Naive B cell (primary cell): ENCODE measurements around the gene MPPED1. TPM values are rescaled to one million over a fixed set of nuclear protein-coding genes. Genes with fewer than 3 reads are reported as not detected.
A peak's percentile ranks its signal among the peaks of the same experiment; 100 is the strongest.

Experiments used
- ATAC-seq, 2 donors: fragments of 150-1000 bp; cut with Tn5 transposase; 2 replicates each; pipeline ENCODE4 v1.10.0; 2021; ENCODE audit warnings: low read depth in 2 of 2, mild to moderate bottlenecking in 2 of 2, moderate library complexity in 2 of 2
- DNase-seq: peaks from one replicate; pipeline ENCODE4 v3.0.0; 2022
- H3K27ac Mint-ChIP-seq, 6 donors: one replicate each; pipeline ENCODE4 v1.8.0; 2020 to 2022; ENCODE audit warnings: mild to moderate bottlenecking in 6 of 6, mixed read lengths in 6 of 6, moderate library complexity in 5 of 6, inconsistent platforms in 2 of 6
- H3K27me3 Mint-ChIP-seq, 3 donors: one replicate each; pipeline ENCODE4 v1.8.0; 2021 to 2022; ENCODE audit warnings: mixed read lengths in 3 of 3, mild to moderate bottlenecking in 1 of 3
- H3K36me3 Mint-ChIP-seq, 2 donors: one replicate each; pipeline ENCODE4 v1.8.0; 2020 to 2022; ENCODE audit warnings: mixed read lengths in 2 of 2, inconsistent platforms in 1 of 2, mild to moderate bottlenecking in 1 of 2
- H3K4me1 Mint-ChIP-seq, 3 donors: one replicate each; pipeline ENCODE4 v1.8.0; 2020 to 2022; ENCODE audit warnings: mixed read lengths in 3 of 3, inconsistent platforms in 1 of 3, mild to moderate bottlenecking in 1 of 3, moderate library complexity in 1 of 3
- H3K4me3 Mint-ChIP-seq, 8 donors: one replicate each; pipeline ENCODE4 v1.8.0; 2020 to 2022; ENCODE audit warnings: mild to moderate bottlenecking in 8 of 8, mixed read lengths in 8 of 8, moderate library complexity in 8 of 8, inconsistent platforms in 2 of 8
- H3K9me3 Mint-ChIP-seq, 7 donors: one replicate each; pipeline ENCODE4 v1.8.0; 2020 to 2022; ENCODE audit warnings: mixed read lengths in 7 of 7, mild to moderate bottlenecking in 5 of 7, inconsistent platforms in 2 of 7, moderate library complexity in 1 of 7
- polyA plus RNA-seq, 6 donors: library from polyadenylated mRNA; unstranded; fragments of 300-500 nt; fragmentation: Illumina TruSeq; gene quantifications; one replicate each; pipeline ENCODE4 v1.2.3, GENCODE V29; 2021; ENCODE audit warnings: low read depth in 6 of 6

Gene MPPED1
- polyA plus RNA-seq, 6 donors from 2014 or later, result not detected

DNA sequence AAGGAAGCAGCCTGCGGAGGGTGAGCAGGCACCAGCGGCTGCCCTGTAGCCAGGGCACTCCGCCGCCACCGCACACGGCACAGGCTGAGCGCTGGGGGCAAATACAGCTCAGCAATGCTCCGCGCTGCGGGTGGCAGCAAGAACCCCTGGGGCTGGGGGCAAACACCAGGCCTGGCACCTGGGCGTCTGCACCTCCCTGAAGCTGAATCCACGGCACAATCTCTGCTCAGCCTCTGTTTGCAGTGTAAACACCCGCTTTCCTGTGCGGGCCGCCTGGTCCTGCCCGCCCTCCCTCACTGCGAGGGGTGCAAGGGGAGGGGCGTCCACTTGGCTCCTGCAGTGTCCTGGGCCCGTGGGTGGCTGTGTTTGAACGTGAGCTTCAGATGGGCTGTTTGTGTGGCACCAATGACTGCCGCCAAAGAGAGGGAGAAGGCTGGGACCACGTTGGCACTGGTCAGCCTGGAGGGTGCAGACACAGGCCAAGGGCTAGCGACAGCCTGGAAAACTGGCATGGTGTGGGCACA is 14.8 kb upstream of the MPPED1 start:
- H3K4me3 Mint-ChIP-seq, result no peak overlapping the region
- peak overlapping the region in 1 of 6 donors; percentile 76 for H3K27ac Mint-ChIP-seq
- H3K9me3 Mint-ChIP-seq, result peaks cover 0 to 5% (median 2%) of the 10 kb centered on the region in 7 donors
- ATAC-seq (no peak), DNase-seq (no peak)
- H3K36me3 Mint-ChIP-seq, result no peaks in the 10 kb centered on the region
- no peaks in the 10 kb centered on the region for H3K4me1 Mint-ChIP-seq
- peaks cover 14 to 47% (median 44%) of the 10 kb centered on the region in 3 donors for H3K27me3 Mint-ChIP-seq

DNA sequence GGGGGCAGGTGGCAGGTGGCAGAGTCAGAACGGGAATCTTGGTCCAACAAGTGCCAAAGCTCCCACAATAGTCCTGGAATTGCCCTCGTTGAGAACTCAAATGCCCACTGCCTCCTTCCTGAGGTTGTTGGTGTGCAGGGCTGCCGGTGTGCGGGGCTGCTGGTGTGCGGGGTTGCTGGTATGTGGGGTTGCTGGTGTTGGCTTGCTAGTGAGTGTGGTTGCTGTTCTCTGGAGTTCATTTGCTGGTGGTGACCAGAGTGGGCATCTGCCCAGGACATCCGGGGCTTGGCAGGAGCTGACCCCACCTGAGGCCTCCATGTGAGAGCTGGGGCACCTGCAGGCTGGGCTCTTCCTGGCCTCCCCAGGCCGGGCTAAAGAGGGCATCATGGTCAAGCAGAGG is 14.0 kb upstream of the MPPED1 start:
- peaks cover 18 to 52% (median 49%) of the 10 kb centered on the region in 3 donors for H3K27me3 Mint-ChIP-seq
- no peaks in the 10 kb centered on the region for H3K36me3 Mint-ChIP-seq
- peaks cover 0 to 8% (median 5%) of the 10 kb centered on the region in 7 donors for H3K9me3 Mint-ChIP-seq
- no peak overlapping the region for H3K4me3 Mint-ChIP-seq
- H3K27ac Mint-ChIP-seq, result peak overlapping the region in 1 of 6 donors; percentile 90
- no peaks in the 10 kb centered on the region for H3K4me1 Mint-ChIP-seq
- DNase-seq (no peak), ATAC-seq (no peak)

DNA sequence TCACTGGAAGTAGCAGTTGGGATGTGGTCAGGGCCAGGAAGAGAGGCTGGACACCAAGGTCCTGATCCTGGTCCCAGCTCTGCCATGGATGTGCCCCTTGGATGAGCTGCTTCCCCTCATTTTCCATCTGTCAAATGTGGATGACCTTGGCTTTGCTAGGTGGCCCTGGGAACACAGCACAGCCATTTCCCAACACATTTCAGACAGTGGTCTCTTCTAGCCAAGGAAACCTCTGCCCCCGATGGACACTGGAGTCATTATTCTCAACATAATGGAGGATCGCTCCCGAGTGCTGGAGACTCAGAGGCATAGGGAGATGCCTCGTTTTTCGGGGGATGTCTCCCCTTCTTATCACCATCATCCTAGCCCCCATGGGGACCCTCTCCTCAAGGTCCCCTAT is 13.6 kb upstream of the MPPED1 start:
- no peak for ATAC-seq
- H3K9me3 Mint-ChIP-seq, result peaks cover 0 to 8% (median 5%) of the 10 kb centered on the region in 7 donors
- H3K27me3 Mint-ChIP-seq, result peaks cover 21 to 54% (median 48%) of the 10 kb centered on the region in 3 donors
- no peaks in the 10 kb centered on the region for H3K36me3 Mint-ChIP-seq
- H3K4me1 Mint-ChIP-seq, result no peaks in the 10 kb centered on the region
- no peak for DNase-seq
- peak overlapping the region in 1 of 8 donors; percentile 6 for H3K4me3 Mint-ChIP-seq
- no peak overlapping the region for H3K27ac Mint-ChIP-seq

DNA sequence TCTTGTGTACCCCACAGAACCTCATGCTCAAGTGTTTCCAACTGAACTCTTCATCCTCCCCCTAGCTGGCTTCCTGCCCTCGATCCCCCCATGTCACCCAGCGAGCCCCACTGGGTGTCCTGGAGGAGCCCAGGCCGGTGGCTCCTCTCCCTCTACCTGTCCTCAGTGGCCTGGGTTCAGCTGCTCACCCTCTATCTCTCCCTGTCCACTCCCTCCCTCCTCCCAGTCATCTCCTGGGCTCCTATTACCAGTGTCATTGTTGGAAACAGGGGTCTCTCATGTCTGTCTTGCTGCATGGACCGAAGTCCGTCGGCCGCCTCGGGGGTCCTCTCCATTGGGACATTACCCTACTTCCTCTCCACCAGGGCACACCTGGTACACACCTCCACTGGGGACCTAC is 12.9 kb upstream of the MPPED1 start:
- no peak overlapping the region for H3K27ac Mint-ChIP-seq
- no peak overlapping the region for H3K4me3 Mint-ChIP-seq
- H3K4me1 Mint-ChIP-seq, result no peaks in the 10 kb centered on the region
- ATAC-seq (no peak), DNase-seq (no peak)
- peaks cover 21 to 60% (median 54%) of the 10 kb centered on the region in 3 donors for H3K27me3 Mint-ChIP-seq
- H3K9me3 Mint-ChIP-seq, result peaks cover 0 to 8% (median 3%) of the 10 kb centered on the region in 7 donors
- no peaks in the 10 kb centered on the region for H3K36me3 Mint-ChIP-seq

DNA sequence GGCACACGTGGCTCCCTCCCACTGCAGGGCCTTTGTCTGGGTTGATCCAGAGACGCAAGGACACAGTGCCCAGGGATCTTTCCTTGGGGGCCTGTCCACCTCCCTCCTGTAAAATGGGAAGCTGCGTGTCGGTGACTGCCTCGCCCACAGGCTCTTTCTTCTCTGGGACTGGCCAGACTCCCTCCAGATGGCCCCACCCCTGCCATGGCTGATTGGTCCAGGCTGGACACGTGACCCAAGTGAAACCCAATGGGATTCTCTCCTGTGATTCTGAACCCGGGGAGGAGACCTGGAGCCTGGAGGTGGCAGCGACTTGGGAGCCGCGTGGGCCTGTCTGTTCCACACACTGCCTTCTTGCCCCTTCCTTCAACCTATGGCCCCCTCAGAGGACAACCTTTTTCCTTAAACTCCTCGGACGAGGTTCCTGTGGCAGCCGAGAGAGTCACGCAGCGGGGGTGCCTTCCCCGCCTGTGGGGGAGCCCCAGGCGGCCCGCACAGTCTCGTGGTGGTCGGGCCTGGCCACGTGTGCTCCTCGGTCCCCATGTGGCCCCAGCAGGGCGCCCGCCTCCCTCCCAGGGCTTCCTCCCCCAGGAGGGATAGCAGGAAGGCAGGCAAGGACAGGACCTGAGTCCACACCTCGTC is 12.4 kb upstream of the MPPED1 start:
- DNase-seq, result no peak
- H3K27me3 Mint-ChIP-seq, result peaks cover 21 to 66% (median 59%) of the 10 kb centered on the region in 3 donors
- no peak overlapping the region for H3K4me3 Mint-ChIP-seq
- H3K4me1 Mint-ChIP-seq, result peaks cover 0 to 3% (median 0%) of the 10 kb centered on the region in 3 donors
- peaks cover 0 to 8% (median 2%) of the 10 kb centered on the region in 7 donors for H3K9me3 Mint-ChIP-seq
- H3K36me3 Mint-ChIP-seq, result no peaks in the 10 kb centered on the region
- no peak for ATAC-seq
- peak overlapping the region in 1 of 6 donors; percentile 70 for H3K27ac Mint-ChIP-seq

DNA sequence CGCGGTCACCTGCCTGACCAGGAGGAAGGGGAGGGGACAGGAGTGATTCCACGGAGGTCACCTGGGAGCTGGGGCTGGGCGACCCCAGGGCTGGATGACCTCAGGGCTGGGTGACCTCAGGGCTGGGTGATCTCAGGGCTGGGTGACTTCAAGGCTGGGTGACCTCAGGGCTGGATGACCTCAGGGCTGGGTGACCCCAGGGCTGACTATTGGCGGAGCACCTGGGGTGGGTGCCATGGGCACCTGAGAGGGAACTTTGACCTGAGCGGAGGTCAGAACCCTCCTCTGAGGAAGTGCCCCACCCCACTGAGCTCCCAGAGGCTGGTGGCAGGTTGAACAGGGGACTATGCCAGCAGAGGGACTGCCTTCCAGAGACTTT is 11.8 kb upstream of the MPPED1 start:
- DNase-seq (no peak), ATAC-seq (no peak)
- peaks cover 0 to 8% (median 2%) of the 10 kb centered on the region in 7 donors for H3K9me3 Mint-ChIP-seq
- peaks cover 0 to 3% (median 0%) of the 10 kb centered on the region in 3 donors for H3K4me1 Mint-ChIP-seq
- peak overlapping the region in 1 of 6 donors; percentile 34 for H3K27ac Mint-ChIP-seq
- no peaks in the 10 kb centered on the region for H3K36me3 Mint-ChIP-seq
- H3K4me3 Mint-ChIP-seq, result no peak overlapping the region
- H3K27me3 Mint-ChIP-seq, result peaks cover 21 to 68% (median 61%) of the 10 kb centered on the region in 3 donors

DNA sequence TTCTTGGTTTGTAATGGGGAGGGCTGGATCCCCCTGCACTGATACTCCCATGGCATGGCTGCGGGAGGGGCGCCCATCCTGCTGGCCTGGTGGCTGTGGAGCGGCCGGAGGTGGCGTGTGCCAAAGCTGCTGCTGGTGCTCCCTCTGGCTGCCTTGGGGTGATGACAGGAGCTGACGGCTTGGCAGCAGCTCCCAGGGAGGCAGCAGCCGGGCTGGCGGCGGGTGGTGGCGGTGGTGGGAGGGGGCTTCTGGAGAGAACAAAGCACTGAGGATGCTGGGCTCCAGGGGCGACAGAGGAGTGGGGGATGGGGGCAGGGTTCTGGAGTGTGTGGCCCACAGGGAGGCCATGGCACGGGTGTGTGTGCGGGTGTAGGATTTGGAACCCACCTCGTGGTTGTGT is 11.4 kb upstream of the MPPED1 start:
- Mint-ChIP-seq H3K4me1 (peaks cover 0 to 3% (median 0%) of the 10 kb centered on the region in 3 donors), H3K27ac (no peak overlapping the region), H3K9me3 (peaks cover 0 to 8% (median 2%) of the 10 kb centered on the region in 7 donors), H3K4me3 (no peak overlapping the region), H3K27me3 (peaks cover 21 to 68% (median 57%) of the 10 kb centered on the region in 3 donors), H3K36me3 (no peaks in the 10 kb centered on the region)
- DNase-seq (no peak), ATAC-seq (no peak)

DNA sequence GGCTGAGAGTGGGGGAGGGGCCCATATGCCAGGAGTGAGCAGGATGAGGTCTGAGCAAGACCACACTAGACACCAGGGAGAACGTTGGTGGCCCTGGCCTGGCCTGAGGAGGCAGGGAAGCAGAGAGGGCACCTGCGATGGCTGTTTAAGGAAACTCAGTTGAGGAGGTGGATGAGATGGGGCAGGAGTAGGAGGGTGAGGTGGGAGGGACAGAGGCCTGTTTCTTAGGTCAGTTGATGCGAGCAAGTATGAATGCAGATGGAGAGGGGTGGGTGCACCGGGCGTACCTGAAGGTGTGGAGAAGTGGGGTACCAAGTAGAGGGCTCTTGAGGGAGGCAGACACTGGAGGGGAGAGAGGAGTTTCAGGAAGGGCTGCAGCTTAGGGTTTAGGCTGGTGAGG is 10.6 kb upstream of the MPPED1 start:
- ATAC-seq (no peak), DNase-seq (no peak)
- no peak overlapping the region for H3K4me3 Mint-ChIP-seq
- H3K27ac Mint-ChIP-seq, result no peak overlapping the region
- peaks cover 21 to 71% (median 57%) of the 10 kb centered on the region in 3 donors for H3K27me3 Mint-ChIP-seq
- H3K4me1 Mint-ChIP-seq, result peaks cover 0 to 3% (median 1%) of the 10 kb centered on the region in 3 donors
- H3K36me3 Mint-ChIP-seq, result no peaks in the 10 kb centered on the region
- H3K9me3 Mint-ChIP-seq, result peaks cover 0 to 8% (median 2%) of the 10 kb centered on the region in 7 donors

DNA sequence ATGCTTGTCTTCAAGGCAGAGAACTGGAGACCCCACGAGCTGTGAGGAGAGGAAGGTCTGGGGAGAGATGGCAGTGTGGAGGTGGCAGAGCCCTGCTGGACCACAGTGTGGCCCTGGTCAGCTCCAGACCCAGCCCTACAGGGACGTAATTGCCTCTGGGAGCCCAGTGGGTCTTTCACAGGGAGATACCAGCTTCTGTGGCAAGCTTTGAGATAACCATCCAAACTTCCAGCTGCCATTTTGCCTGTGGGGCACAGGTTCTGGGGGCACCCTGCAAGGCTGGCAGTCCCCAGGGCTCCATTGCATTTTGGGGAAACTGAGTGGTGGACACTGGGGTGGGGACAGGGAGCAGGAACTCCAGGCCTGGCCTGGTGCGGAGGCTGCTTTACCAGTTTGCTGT is 10.2 kb upstream of the MPPED1 start:
- Mint-ChIP-seq H3K4me1 (peaks cover 0 to 3% (median 2%) of the 10 kb centered on the region in 3 donors), H3K27me3 (peaks cover 21 to 71% (median 57%) of the 10 kb centered on the region in 3 donors), H3K36me3 (no peaks in the 10 kb centered on the region), H3K9me3 (peaks cover 0 to 8% (median 2%) of the 10 kb centered on the region in 7 donors), H3K27ac (no peak overlapping the region), H3K4me3 (peak overlapping the region in 1 of 8 donors; percentile 48)
- DNase-seq (no peak), ATAC-seq (no peak)

DNA sequence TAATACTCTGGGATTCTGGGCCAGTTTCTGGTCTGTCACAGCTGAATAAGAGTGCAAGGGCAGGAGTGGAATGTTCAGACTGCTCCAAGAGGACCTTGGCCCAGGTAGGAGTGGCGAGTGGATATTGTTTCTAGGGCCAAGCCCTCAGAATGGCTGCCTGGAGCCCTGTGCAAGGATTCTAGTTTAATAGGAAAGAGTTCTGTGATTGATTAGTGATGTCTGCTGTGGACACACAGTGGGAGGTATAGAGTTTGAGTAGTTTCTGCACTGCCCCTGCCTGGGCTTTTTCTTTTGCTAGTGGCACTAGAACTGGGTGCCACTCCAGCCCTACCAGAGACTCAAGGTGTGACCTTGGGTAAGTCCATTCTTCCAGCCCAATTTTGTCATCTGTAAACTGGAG is 9.7 kb upstream of the MPPED1 start:
- Mint-ChIP-seq H3K27me3 (peaks cover 21 to 71% (median 56%) of the 10 kb centered on the region in 3 donors), H3K36me3 (no peaks in the 10 kb centered on the region), H3K4me3 (peak overlapping the region in 1 of 8 donors; percentile 48), H3K9me3 (peaks cover 0 to 8% (median 2%) of the 10 kb centered on the region in 7 donors), H3K27ac (no peak overlapping the region), H3K4me1 (peaks cover 0 to 3% (median 2%) of the 10 kb centered on the region in 3 donors)
- no peak for ATAC-seq
- DNase-seq, result no peak

DNA sequence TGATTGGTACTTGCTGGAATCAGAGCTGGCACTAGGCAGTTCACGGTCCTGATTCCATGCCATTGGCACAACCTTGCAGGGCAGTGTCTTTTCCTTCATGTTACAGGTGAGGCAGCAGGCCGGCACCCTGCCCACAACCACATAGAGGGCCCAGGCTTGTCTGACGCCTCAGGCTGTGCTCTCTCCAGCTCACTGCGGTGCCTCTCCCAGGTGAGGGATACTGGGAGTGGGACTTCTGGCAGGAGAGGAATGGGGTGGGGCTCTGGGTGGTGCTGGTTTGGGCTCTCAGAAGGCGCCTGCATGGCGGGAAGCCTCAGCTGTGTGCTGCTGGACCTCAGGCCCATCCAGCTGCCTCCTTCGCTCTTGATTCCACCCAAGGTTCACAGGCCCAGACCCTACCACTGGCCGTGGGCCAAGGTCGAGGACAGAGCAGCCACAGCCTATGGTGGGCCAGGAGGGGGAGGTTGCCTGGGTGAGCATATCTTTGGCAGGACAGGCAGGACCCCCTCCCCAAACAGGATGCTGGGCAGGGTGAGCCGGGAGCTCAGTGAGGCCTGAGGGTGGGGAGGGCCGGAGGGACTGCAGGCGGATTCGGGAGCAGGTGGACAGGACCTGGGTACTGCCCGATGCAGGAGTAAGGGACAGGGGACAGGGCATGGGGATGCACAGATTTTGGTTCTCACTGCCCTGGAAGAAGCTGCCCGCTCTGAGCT is 7.0 kb upstream of the MPPED1 start:
- Mint-ChIP-seq H3K4me3 (no peak overlapping the region), H3K36me3 (no peaks in the 10 kb centered on the region), H3K27ac (no peak overlapping the region), H3K4me1 (peaks cover 0 to 3% (median 2%) of the 10 kb centered on the region in 3 donors), H3K9me3 (peaks cover 0 to 8% (median 2%) of the 10 kb centered on the region in 7 donors), H3K27me3 (peaks cover 26 to 64% (median 62%) of the 10 kb centered on the region in 3 donors)
- ATAC-seq, result no peak
- no peak for DNase-seq

DNA sequence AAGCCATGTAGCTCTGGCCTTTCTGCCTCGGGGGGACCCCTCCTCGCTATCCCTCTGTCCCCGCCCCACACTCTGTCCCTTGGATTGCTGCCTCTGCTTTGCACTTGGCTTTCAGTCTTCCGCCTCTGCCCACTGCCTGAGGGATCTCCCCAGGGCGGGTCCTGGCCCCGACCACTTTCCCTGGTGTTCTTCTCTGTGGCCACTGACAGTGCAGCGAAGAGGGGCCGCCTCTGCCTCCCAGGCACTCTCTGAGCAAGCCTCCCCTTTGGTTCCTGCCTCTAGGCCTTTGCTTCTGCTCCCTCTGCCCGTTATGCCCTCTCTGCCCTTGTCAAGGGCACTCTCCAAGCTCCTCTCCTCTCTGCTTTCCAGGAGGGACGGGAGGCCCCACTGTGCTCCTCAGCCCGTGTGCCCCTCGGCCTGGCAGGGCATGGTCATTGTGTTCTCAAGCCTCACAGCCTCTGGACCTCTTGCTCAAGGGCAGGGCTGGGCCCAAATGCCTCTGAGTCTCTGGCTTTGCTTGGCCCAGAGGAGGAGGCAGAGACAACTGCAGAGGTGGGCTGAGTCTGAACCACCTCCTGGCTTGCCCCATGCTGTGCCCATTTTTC is 5.5 kb upstream of the MPPED1 start:
- no peak overlapping the region for H3K4me3 Mint-ChIP-seq
- peaks cover 30 to 71% (median 70%) of the 10 kb centered on the region in 3 donors for H3K27me3 Mint-ChIP-seq
- peaks cover 0 to 8% (median 2%) of the 10 kb centered on the region in 7 donors for H3K9me3 Mint-ChIP-seq

DNA sequence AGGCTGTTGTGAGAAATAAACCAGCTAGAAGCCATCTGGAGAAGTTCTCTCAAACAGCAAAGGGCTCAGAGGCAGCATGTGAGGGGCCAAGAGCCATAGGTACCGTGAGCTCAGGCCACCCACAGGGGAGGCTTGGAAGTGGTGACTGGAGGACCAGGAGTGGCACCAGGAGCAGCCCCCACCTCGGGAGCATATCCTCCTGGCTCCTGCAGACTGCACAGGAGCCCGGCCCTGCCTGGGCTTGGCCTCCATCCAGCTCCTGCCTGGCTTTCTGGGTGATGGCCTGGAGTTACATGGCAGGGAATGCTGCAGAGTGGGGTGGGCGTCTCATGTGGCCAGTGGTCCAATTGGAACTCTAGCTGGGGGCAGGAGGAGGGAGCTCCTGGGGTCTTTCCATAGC is 4.2 kb upstream of the MPPED1 start:
- Mint-ChIP-seq H3K27me3 (peaks cover 26 to 66% (median 65%) of the 10 kb centered on the region in 3 donors), H3K27ac (no peak overlapping the region), H3K4me3 (no peak overlapping the region), H3K4me1 (peaks cover 0 to 3% (median 3%) of the 10 kb centered on the region in 3 donors), H3K9me3 (peaks cover 0 to 2% (median 0%) of the 10 kb centered on the region in 7 donors), H3K36me3 (peaks cover 0 to under 1% of the 10 kb centered on the region in 2 donors)
- no peak for DNase-seq
- ATAC-seq, result no peak

More for the DNA sequence above, 5.5 kb upstream of the MPPED1 start:
- H3K27ac Mint-ChIP-seq, result no peak overlapping the region
- no peak for ATAC-seq
- no peak for DNase-seq
- no peaks in the 10 kb centered on the region for H3K36me3 Mint-ChIP-seq
- peaks cover 0 to 3% (median 2%) of the 10 kb centered on the region in 3 donors for H3K4me1 Mint-ChIP-seq
